ENCODE results near the gene NAGLU.

GRCh38 chr17:42531455-42532354, 4.3 kb upstream of the NAGLU start:
- TF ChIP-seq EZH2phosphoT487 (IDR thresholded peaks at IDR 0.05; ENCODE audit: low read depth) (no peak), CTCF (IDR thresholded peaks at IDR 0.05; ENCODE audit: low read depth, low read length) (peak; percentile 29; the same call in 1 of the 2 replicates)

Data from OCI-LY3 (cell line).